Large intestine (tissue), 3 donors: ENCODE measurements around the gene TNS4. TPM values are rescaled to one million over a fixed set of nuclear protein-coding genes. Genes with fewer than 3 reads are reported as not detected.
A peak's percentile ranks its signal among the peaks of the same experiment; 100 is the strongest.

Experiments used
- DNase-seq, 2 donors: peaks; one replicate each; pipeline versions ENCODE4 v3.0.0 to v3.0.0-alpha.2; 2013
- H3K27ac ChIP-seq: one replicate; pipeline ENCODE4 v1.5.1; 2013; ENCODE audit warnings: low read length
- H3K27me3 ChIP-seq: 2 replicates; pipeline ENCODE4 v1.6.1; 2013; ENCODE audit warnings: low read length; ENCODE audit not compliant: control insufficient read depth, insufficient read depth
- H3K36me3 ChIP-seq: 2 replicates; pipeline ENCODE4 v1.6.1; 2013; ENCODE audit warnings: low read length; ENCODE audit not compliant: control insufficient read depth, insufficient read depth
- H3K4me1 ChIP-seq: one replicate; pipeline ENCODE4 v1.6.1; 2013; ENCODE audit warnings: low read length; ENCODE audit not compliant: control insufficient read depth, insufficient read depth
- H3K4me3 ChIP-seq: one replicate; pipeline ENCODE4 v1.5.1; 2013; ENCODE audit warnings: low read length
- H3K9me3 ChIP-seq: one replicate; pipeline ENCODE4 v1.6.1; 2013; ENCODE audit warnings: mild to moderate bottlenecking, low read depth, low read length, moderate library complexity; ENCODE audit not compliant: control insufficient read depth
- WGBS: methylation state at CpG from one replicate; pipeline ENCODE4 v1.1.5; 2013; ENCODE audit warnings: low lambda C conversion rate; ENCODE audit not compliant: insufficient coverage; 5-methylcytosine and 5-hydroxymethylcytosine counted together
- polyA plus RNA-seq: library from polyadenylated mRNA; unstranded; fragments of 120-200 nt; gene quantifications from one replicate; pipeline ENCODE4 v1.2.1, GENCODE V29; 2013

TNS4 gene
- polyA plus RNA-seq, 1 donor = 0.06 TPM

GRCh38 chr17:40516581-40517285, 15.3 kb upstream of the TNS4 start:
- no peaks in the 10 kb centered on the region for H3K9me3 ChIP-seq
- H3K27me3 ChIP-seq = peaks cover 4% of the 10 kb centered on the region
- no peak overlapping the region for H3K27ac ChIP-seq
- 20% methylated on average over 1 of the region's 3 CpGs for WGBS
- no peaks in the 10 kb centered on the region for H3K4me1 ChIP-seq
- H3K36me3 ChIP-seq = no peaks in the 10 kb centered on the region
- no peak overlapping the region for H3K4me3 ChIP-seq
- DNase-seq = peak in 1 of 2 donors; percentile 63

- Histone ChIP-seq H3K27me3 (peaks cover 2% of the 10 kb centered on the region), H3K36me3 (no peaks in the 10 kb centered on the region), H3K9me3 (no peaks in the 10 kb centered on the region), H3K4me1 (no peaks in the 10 kb centered on the region), H3K4me3 (no peak overlapping the region), H3K27ac (no peak overlapping the region)
- DNase-seq = no peak
- 80% methylated on average over 1 of the region's 11 CpGs for WGBS
These were observed 14.1 kb upstream of the TNS4 start for GRCh38 chr17:40515491-40516041.

GRCh38 chr17:40515011-40515410, 13.6 kb upstream of the TNS4 start:
- no peak overlapping the region for H3K4me3 ChIP-seq
- no peaks in the 10 kb centered on the region for H3K9me3 ChIP-seq
- DNase-seq = no peak
- no CpG with 5 or more reads among the region's 4 CpGs for WGBS
- peaks cover 2% of the 10 kb centered on the region for H3K27me3 ChIP-seq
- no peaks in the 10 kb centered on the region for H3K36me3 ChIP-seq
- no peaks in the 10 kb centered on the region for H3K4me1 ChIP-seq
- no peak overlapping the region for H3K27ac ChIP-seq

- Histone ChIP-seq H3K9me3 (no peaks in the 10 kb centered on the region), H3K27me3 (peaks cover 2% of the 10 kb centered on the region), H3K36me3 (no peaks in the 10 kb centered on the region), H3K4me1 (no peaks in the 10 kb centered on the region), H3K27ac (no peak overlapping the region), H3K4me3 (no peak overlapping the region)
- no peak for DNase-seq
- whole genome bisulfite sequencing = no CpG with 5 or more reads among the region's 7 CpGs
These were observed 12.8 kb upstream of the TNS4 start for GRCh38 chr17:40514013-40514875.

- no peak for DNase-seq
- H3K27me3 ChIP-seq = peaks cover 2% of the 10 kb centered on the region
- H3K27ac ChIP-seq = no peak overlapping the region
- no peaks in the 10 kb centered on the region for H3K9me3 ChIP-seq
- no peaks in the 10 kb centered on the region for H3K36me3 ChIP-seq
- no peaks in the 10 kb centered on the region for H3K4me1 ChIP-seq
- H3K4me3 ChIP-seq = no peak overlapping the region
- WGBS = no CpG with 5 or more reads among the region's 12 CpGs
These were observed 10.3 kb upstream of the TNS4 start for GRCh38 chr17:40511667-40512220.

GRCh38 chr17:40511136-40511535, 9.7 kb upstream of the TNS4 start:
- no CpG with 5 or more reads among the region's 2 CpGs for whole genome bisulfite sequencing
- Histone ChIP-seq H3K27ac (no peak overlapping the region), H3K9me3 (no peaks in the 10 kb centered on the region)

GRCh38 chr17:40510328-40510648, 8.9 kb upstream of the TNS4 start:
- DNase-seq = no peak
- H3K4me1 ChIP-seq = no peaks in the 10 kb centered on the region
- peaks cover 2% of the 10 kb centered on the region for H3K27me3 ChIP-seq
- no CpG with 5 or more reads among the region's 8 CpGs for WGBS
- no peaks in the 10 kb centered on the region for H3K36me3 ChIP-seq
- no peak overlapping the region for H3K4me3 ChIP-seq
- H3K27ac ChIP-seq = no peak overlapping the region
- H3K9me3 ChIP-seq = no peaks in the 10 kb centered on the region

More at GRCh38 chr17:40511136-40511535, 9.7 kb upstream of the TNS4 start:
- no peak for DNase-seq
- Histone ChIP-seq H3K4me1 (no peaks in the 10 kb centered on the region), H3K4me3 (no peak overlapping the region), H3K36me3 (no peaks in the 10 kb centered on the region), H3K27me3 (peaks cover 2% of the 10 kb centered on the region)

- Histone ChIP-seq H3K4me1 (no peaks in the 10 kb centered on the region), H3K4me3 (no peak overlapping the region), H3K27ac (no peak overlapping the region), H3K9me3 (no peaks in the 10 kb centered on the region), H3K36me3 (no peaks in the 10 kb centered on the region), H3K27me3 (no peaks in the 10 kb centered on the region)
- WGBS = no CpG with 5 or more reads among the region's 10 CpGs
- no peak for DNase-seq
These were observed 8.4 kb upstream of the TNS4 start for GRCh38 chr17:40509626-40510327.

GRCh38 chr17:40506786-40507185, 5.4 kb upstream of the TNS4 start:
- Histone ChIP-seq H3K4me3 (no peak overlapping the region), H3K36me3 (no peaks in the 10 kb centered on the region)
- no CpG with 5 or more reads among the region's 5 CpGs for WGBS

GRCh38 chr17:40503154-40503553, 1.7 kb upstream of the TNS4 start:
- H3K4me1 ChIP-seq = peaks cover 14% of the 10 kb centered on the region

More at GRCh38 chr17:40506786-40507185, 5.4 kb upstream of the TNS4 start:
- H3K4me1 ChIP-seq = no peaks in the 10 kb centered on the region
- H3K27ac ChIP-seq = no peak overlapping the region
- no peaks in the 10 kb centered on the region for H3K27me3 ChIP-seq
- peaks cover 8% of the 10 kb centered on the region for H3K9me3 ChIP-seq
- DNase-seq = no peak

More at GRCh38 chr17:40503154-40503553, 1.7 kb upstream of the TNS4 start:
- no peak overlapping the region for H3K27ac ChIP-seq
- H3K36me3 ChIP-seq = no peaks in the 10 kb centered on the region
- peaks cover 8% of the 10 kb centered on the region for H3K9me3 ChIP-seq
- no CpG with 5 or more reads among the region's 2 CpGs for WGBS
- peaks cover 3% of the 10 kb centered on the region for H3K27me3 ChIP-seq
- no peak for DNase-seq
- H3K4me3 ChIP-seq = no peak overlapping the region
